ENCODE measurements around the gene TCF7L1.

TCF7L1 gene

GRCh38 chr2:85164145-85164569 lies 31.0 kb downstream of the TCF7L1 start:
- no peak for DNase-seq

- DNase-seq: no peak
These were observed 32.0 kb downstream of the TCF7L1 start for GRCh38 chr2:85165088-85165690.

GRCh38 chr2:85166021-85166420 lies 32.8 kb downstream of the TCF7L1 start:
- DNase-seq: no peak

DNA sequence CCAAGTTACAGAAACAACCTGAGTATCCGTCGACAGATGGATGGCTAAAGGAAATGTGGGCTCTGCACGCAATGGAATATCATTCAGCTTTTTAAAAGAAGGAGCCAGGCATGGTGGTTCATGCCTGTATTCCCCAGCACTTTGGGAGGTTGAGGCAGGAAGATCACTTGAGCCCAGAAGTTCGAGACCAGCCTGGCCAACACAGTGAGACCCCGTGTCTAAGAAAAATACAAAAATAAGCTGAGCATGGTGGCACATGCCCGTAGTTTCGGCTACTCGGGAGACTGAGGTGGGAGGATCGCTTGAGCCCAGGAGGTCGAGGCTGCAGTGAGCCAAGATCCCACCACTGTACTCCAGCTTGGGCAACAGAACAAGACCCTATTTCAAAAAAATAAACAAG lies 34.3 kb downstream of the TCF7L1 start:
- no peak for DNase-seq

DNA sequence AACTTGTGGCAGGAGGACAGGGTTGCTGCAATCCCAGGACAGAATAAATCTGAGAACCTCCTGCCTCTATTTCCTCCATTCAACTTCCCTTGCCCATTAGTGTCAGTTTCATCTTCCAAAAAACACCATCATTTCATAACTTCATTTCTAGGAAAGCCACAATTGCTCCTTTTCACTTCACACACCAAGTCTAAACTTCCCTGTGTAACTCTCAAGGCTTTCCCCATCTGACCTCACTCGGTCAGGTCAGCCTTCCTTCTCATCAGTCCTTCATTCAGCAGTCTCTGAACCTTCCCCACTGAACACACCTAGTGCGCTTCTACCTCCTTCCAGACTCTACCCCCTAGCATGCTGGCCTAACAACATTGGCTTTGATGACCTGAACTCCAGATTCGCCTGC lies 35.8 kb downstream of the TCF7L1 start:
- no peak for DNase-seq

GRCh38 chr2:85169581-85169980 lies 36.4 kb downstream of the TCF7L1 start:
- no peak for DNase-seq

DNA sequence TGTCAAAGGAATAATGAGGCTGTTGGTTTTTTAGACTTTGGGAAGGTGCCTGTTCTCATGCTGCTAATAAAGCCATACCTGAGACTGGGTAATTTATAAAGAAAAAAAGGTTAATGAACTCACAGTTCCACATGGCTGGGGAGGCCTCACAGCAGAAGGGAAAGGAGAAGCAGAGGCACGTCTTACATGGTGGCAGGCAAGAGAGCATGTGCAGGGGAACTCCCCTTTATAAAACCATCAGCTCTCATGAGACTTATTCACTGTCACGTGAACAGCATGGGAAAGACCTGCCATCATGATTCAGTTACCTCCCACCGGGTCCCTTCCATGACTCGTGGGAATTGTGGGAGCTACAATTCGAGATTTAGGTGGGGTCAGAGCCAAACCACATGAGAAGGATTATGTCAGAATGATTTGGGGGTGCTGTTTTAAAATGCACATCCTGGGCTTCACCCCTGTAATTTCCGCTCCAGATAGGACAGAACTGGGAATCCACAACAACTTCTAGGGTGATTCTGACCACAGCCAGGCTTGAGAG lies 37.8 kb downstream of the TCF7L1 start:
- DNase-seq: no peak

DNA sequence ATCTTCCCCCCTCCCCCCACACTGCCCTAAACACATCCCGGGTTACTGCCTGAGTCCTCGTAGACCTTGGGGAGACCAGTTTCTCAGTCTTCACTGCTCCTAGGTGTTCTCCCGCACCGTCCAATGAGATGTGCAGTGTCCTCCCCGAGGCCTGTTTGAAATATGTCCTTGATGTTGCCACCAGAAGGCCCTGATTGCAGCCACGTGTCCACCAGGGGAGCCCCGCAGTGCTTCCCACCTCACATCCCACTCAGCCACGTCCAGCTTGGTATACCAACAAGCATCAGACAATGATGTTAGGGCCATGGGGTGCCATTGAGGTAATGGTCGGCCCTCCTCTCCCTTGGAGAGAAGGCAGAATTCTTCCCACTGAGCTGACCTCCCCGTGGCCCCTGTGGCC lies 38.7 kb downstream of the TCF7L1 start:
- DNase-seq: no peak

- DNase-seq: peak; percentile 23
These were observed 40.7 kb downstream of the TCF7L1 start for GRCh38 chr2:85173909-85174308.

DNA sequence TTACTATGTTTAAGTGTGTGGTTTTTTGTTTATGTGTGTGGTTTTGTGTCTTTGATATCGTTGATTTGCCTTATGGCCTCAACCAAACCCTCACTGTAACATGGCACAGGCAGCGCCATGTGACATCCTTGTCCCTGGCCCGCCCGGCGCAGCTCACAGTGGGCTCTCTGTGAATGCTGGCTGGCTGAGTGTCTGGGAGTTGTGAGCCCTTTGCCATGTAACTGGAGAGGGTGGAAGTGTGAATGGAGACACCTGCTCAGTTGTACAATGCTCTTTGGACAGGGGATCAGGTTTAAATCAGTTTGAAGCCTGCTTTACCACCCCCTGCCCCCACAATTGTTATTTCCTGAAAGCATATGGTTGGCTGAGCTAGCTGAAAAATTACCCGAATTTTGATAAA lies 41.8 kb downstream of the TCF7L1 start:
- DNase-seq: no peak

DNA sequence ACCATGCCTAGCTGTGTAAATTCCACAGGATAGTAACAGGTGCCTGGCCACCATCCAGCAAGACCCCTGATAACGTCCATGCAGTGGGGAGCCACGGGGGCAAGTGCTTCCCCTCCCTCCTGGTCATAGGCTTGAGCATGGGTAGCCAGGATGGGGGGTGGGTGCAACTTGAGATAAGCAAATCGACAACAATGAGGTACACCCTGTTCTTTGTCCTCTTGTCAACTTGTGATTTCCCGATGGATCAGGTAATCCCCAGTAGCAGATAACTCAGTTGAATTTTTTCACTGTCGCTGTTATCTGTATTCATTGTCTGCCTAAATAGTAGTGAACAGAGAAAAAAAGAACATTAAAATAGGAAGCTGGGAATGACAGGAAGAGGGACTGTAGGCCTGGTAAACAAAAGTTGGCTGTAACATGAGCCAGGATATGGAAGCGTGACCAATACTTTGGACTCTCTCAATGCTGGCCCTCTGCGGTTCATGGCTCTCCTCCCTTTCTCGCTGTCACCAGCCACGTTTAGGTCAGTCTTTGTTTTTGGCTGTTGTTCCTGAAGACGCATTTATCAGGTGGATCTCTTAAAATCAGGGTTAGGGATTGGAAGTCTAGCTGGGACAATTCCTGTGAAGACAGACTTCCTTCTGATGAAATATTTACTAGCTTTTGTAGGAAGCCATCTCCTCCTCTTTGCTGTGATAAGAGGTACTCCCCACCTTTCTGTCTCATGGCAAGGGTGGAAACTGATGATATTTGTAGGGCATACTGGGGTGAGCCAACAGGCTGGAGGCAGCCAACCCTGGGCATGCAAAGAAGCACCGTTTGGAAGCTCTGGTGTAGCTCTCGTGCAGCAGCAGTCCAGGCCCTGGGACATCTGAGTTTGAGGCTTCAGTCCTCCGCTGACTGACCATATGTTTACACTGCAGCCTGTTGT lies 42.4 kb downstream of the TCF7L1 start:
- DNase-seq: no peak

- no peak for DNase-seq
These were observed 44.0 kb downstream of the TCF7L1 start for GRCh38 chr2:85177031-85177824.

- no peak for DNase-seq
These were observed 45.0 kb downstream of the TCF7L1 start for GRCh38 chr2:85178154-85178553.

- DNase-seq: no peak
These were observed 45.8 kb downstream of the TCF7L1 start for GRCh38 chr2:85178980-85179411.

DNA sequence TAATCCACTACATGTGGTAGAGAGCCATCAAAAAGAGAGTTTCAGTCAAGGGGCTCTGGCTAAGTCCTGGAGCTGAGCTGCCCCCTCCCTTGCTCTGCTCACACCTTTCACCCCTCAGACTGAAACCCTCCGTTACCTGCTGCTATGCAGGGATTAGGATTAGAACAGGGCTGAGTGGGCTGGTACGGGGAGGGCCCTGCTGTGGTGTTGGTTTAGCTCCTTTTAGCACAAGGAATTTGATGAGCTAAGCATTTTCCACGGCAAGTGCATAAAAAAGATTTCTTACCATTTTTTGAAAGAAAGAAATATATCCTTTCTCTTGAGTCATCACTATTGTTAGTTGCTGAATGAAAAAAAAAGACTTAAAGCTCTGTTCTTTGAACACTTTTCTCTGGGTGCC lies 46.3 kb downstream of the TCF7L1 start:
- DNase-seq: no peak

DNA sequence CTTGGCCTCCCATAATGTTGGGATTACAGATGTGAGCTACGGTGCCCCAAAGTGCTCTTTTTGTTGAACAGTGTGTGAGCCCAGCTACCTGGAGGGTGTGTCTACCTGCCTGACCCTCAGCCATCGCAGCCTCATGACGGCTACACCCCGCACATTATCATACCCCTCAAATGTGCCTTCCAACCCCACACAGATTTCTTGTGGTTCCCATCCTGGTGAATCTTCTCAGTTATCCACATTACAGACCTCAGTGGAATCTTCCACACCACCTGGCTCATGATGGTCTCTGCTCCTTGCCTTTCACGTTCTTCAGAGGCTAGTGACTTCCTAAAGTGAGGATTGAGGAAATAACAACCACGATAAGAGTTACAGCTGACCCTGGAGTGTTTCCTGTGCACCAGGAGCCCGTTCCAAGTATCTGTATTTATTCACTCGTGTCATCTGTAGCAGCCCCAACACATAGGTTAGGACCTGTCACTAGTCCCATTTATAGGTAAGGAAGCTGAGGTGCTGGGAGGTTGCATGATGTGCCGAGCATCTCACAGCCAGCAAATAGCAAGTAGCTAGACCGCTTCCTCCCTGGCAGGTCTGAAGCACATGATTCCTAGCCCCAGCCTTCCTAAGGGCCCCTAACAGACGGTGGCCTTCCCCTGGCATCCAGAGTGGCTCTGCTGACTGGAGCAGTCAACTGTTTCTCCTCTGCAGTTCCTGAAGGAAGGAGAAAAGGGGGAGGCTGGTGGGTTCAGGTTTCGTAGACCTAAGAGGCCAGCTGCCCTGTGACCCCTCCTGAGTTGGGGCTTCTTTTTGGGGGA lies 47.3 kb downstream of the TCF7L1 start:
- DNase-seq: no peak

GRCh38 chr2:85181134-85181631 lies 48.0 kb downstream of the TCF7L1 start:
- DNase-seq: no peak

- no peak for DNase-seq
These were observed 48.8 kb downstream of the TCF7L1 start for GRCh38 chr2:85181844-85182456.

- DNase-seq: no peak
These were observed 49.9 kb downstream of the TCF7L1 start for GRCh38 chr2:85183076-85183475.

GRCh38 chr2:85183479-85183878 lies 50.3 kb downstream of the TCF7L1 start:
- peak; percentile 59 for DNase-seq

- no peak for DNase-seq
These were observed 51.0 kb downstream of the TCF7L1 start for GRCh38 chr2:85184231-85184630.
